ENCODE data around the gene WDR76. TPM values are rescaled to one million over a fixed set of nuclear protein-coding genes. Genes with fewer than 3 reads are reported as not detected.

Gene WDR76
- total RNA-seq, 2 experiments from 2014 or later: 126 to 170 TPM

DNA sequence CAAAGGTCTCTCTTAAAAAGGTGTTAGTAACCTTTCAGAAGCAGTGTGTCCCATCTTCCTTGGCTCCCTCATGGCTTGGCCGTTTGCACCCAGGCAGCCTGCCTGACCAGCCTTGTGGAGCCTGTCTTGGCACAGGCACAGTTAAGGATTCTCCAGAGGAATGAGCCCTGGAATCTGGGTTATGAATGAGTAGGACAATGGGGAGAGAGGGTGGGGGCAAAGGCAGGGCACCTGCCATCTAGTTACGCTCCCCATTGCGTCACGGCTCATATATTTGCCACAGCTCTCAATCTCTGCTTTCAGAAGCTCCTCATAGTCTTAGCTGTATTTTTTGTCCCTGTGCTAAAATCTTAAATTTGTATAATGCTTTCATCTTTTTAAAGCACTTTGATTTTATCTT lies 50.6 kb downstream of the WDR76 start:
- Histone ChIP-seq H3K4me1 (ENCODE audit: insufficient read depth, low read length, poor library complexity, severe bottlenecking) (no peaks in the 10 kb centered on the region), H3K9me3 (ENCODE audit: low read length) (no peaks in the 10 kb centered on the region), H3K9me2 (ENCODE audit: insufficient read depth, low read length) (no peaks in the 10 kb centered on the region), H4K20me1 (ENCODE audit: insufficient read depth, low read length) (no peaks in the 10 kb centered on the region), H3K4me2 (ENCODE audit: low read length) (no peak overlapping the region), H3K4me3 (ENCODE audit: low read depth, low read length, poor library complexity, severe bottlenecking) (no peak overlapping the region), H2AFZ (ENCODE audit: low read length) (no peak overlapping the region), H3K79me2 (ENCODE audit: insufficient read depth, low read depth, low read length) (no peaks in the 10 kb centered on the region), H3K27ac (ENCODE audit: low read depth, low read length, poor library complexity, severe bottlenecking) (no peak overlapping the region), H3K36me3 (ENCODE audit: insufficient read depth, low read length) (peaks cover 97% of the 10 kb centered on the region)
- POLR2A ChIA-PET: no interaction called here
- CTCF ChIA-PET (ENCODE audit: unreplicated experiment): no interaction called here
- BruUV-seq (replicated peaks): no TSS peak
- DNase-seq (ENCODE audit: low spot score): no peak
- intact Hi-C loops (cut with micrococcal nuclease; ENCODE audit: unreplicated experiment): no loop called here
- TF ChIP-seq, protein P1, sequence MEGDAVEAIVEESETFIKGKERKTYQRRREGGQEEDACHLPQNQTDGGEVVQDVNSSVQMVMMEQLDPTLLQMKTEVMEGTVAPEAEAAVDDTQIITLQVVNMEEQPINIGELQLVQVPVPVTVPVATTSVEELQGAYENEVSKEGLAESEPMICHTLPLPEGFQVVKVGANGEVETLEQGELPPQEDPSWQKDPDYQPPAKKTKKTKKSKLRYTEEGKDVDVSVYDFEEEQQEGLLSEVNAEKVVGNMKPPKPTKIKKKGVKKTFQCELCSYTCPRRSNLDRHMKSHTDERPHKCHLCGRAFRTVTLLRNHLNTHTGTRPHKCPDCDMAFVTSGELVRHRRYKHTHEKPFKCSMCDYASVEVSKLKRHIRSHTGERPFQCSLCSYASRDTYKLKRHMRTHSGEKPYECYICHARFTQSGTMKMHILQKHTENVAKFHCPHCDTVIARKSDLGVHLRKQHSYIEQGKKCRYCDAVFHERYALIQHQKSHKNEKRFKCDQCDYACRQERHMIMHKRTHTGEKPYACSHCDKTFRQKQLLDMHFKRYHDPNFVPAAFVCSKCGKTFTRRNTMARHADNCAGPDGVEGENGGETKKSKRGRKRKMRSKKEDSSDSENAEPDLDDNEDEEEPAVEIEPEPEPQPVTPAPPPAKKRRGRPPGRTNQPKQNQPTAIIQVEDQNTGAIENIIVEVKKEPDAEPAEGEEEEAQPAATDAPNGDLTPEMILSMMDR (conservative IDR thresholded peaks at IDR 0.05; ENCODE audit: low read length): no peak
- TF ChIP-seq EZH2phosphoT487 (IDR thresholded peaks at IDR 0.05; ENCODE audit: borderline replicate concordance, low read depth, low read length): no peak

DNA sequence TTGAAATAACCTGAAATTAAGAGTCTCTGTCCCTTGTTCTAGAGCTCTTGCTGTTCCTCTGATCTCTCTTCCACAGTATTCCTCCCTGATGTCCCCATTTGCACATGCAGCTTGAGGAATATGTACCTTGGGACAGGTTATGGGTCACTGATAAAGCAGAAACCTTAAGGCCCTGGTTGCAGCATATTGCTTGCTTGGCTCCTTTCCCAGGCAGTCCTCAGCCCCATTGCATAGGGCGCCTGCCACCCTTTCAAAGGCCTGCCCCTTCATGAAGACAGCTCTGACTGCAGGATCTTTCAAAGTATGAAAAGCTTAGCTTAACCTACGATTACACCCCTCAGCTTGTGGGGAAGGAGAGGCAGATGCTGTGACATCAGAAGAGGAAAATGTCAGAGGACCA lies 51.6 kb downstream of the WDR76 start:
- DNase-seq (ENCODE audit: low spot score): no peak
- no peaks in the 10 kb centered on the region for H4K20me1 ChIP-seq (ENCODE audit: insufficient read depth, low read length)
- H3K4me3 ChIP-seq (ENCODE audit: low read depth, low read length, poor library complexity, severe bottlenecking): no peak overlapping the region
- no peaks in the 10 kb centered on the region for H3K9me3 ChIP-seq (ENCODE audit: low read length)
- H3K4me2 ChIP-seq (ENCODE audit: low read length): no peak overlapping the region
- no peak overlapping the region for H3K27ac ChIP-seq (ENCODE audit: low read depth, low read length, poor library complexity, severe bottlenecking)
- H3K4me1 ChIP-seq (ENCODE audit: insufficient read depth, low read length, poor library complexity, severe bottlenecking): no peaks in the 10 kb centered on the region
- H3K36me3 ChIP-seq (ENCODE audit: insufficient read depth, low read length): peaks cover 97% of the 10 kb centered on the region
- H2AFZ ChIP-seq (ENCODE audit: low read length): no peak overlapping the region
- CTCF ChIA-PET (ENCODE audit: unreplicated experiment): no interaction called here
- intact Hi-C loops (cut with micrococcal nuclease; ENCODE audit: unreplicated experiment): no loop called here
- POLR2A ChIA-PET: no interaction called here
- no peaks in the 10 kb centered on the region for H3K79me2 ChIP-seq (ENCODE audit: insufficient read depth, low read depth, low read length)
- TF ChIP-seq EZH2phosphoT487 (IDR thresholded peaks at IDR 0.05; ENCODE audit: borderline replicate concordance, low read depth, low read length): no peak
- TF ChIP-seq, protein P1 (conservative IDR thresholded peaks at IDR 0.05; ENCODE audit: low read length): no peak
- no peaks in the 10 kb centered on the region for H3K9me2 ChIP-seq (ENCODE audit: insufficient read depth, low read length)
- BruUV-seq (replicated peaks): no TSS peak

DNA sequence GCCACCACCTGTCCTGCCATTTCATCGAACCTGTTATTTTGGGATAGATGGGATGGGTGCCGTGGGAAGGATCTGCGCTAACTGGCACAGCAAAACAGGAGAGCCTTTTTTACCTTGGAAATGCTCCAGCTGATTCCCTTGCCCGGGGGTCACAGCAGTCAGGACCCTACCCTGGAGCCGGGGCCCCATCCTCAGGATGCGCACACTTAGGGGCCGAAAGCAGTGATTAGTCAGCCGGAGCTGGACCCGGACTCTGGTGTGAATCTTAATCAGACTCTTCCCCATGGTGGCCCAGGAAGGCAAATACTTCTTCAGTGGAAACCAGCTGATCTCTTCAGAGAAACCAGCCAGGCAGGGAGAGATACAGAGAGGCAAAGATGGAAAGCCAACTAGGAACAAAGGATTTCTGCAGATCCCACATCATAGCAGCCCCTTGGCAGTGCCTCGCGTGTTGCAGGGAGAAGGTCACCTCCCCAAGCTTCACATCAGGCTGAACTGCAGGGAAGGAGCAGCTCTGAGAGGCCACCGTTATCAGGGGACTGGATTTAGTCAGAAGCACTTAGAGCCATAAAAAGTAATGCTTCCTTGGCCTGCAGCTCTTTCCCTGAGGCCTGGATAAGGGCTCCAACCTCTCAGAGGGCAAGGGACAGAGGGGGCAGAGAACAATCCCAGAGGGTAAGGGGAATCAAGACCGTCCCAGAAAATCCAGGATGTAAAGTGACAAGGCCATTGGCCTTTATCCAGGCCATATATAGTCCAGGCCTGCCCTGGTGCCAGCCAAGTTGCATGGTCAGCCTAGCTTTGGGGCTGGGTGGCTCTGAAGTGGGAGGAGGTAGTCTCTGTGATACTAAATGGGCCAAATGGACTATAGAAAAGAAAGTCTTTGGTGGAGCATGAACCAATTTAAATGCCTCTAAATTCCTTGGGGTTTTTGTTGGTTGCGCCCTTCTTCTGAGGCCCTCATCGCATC lies 52.9 kb downstream of the WDR76 start:
- intact Hi-C loops (cut with micrococcal nuclease; ENCODE audit: unreplicated experiment): no loop called here
- Histone ChIP-seq H4K20me1 (ENCODE audit: insufficient read depth, low read length) (no peaks in the 10 kb centered on the region), H3K4me1 (ENCODE audit: insufficient read depth, low read length, poor library complexity, severe bottlenecking) (no peaks in the 10 kb centered on the region), H2AFZ (ENCODE audit: low read length) (no peak overlapping the region), H3K79me2 (ENCODE audit: insufficient read depth, low read depth, low read length) (no peaks in the 10 kb centered on the region), H3K9me2 (ENCODE audit: insufficient read depth, low read length) (no peaks in the 10 kb centered on the region), H3K4me2 (ENCODE audit: low read length) (no peak overlapping the region), H3K4me3 (ENCODE audit: low read depth, low read length, poor library complexity, severe bottlenecking) (no peak overlapping the region), H3K36me3 (ENCODE audit: insufficient read depth, low read length) (peaks cover 97% of the 10 kb centered on the region), H3K9me3 (ENCODE audit: low read length) (no peaks in the 10 kb centered on the region), H3K27ac (ENCODE audit: low read depth, low read length, poor library complexity, severe bottlenecking) (no peak overlapping the region)
- ChIA-PET CTCF (ENCODE audit: unreplicated experiment) (no interaction called here), POLR2A (interaction anchor here (0.7 kb wide), 1 partner anchor 1907 kb away, joined by 5 read pairs; no protein-coding TSS in a partner anchor)
- TF ChIP-seq, protein P1 (conservative IDR thresholded peaks at IDR 0.05; ENCODE audit: low read length): no peak
- TF ChIP-seq EZH2phosphoT487 (IDR thresholded peaks at IDR 0.05; ENCODE audit: borderline replicate concordance, low read depth, low read length): no peak
- DNase-seq (ENCODE audit: low spot score): no peak
- BruUV-seq (replicated peaks): no TSS peak

Data from OCI-LY7 (cell line).